Measurements from ENCODE around the gene TBC1D5.

GRCh38 chr3:17544632-17545031 is 197.8 kb downstream of the TBC1D5 start:
- TF ChIP-seq POLR2AphosphoS5 (IDR thresholded peaks at IDR 0.05; ENCODE audit: low read depth, low read length) = no peak
- TF ChIP-seq CEBPB (IDR thresholded peaks at IDR 0.05; ENCODE audit: low read depth, low read length) = no peak
- peak in 1 of 3 experiments; percentile 1; a peak in 1 of 4 replicates for TF ChIP-seq CTCF (IDR thresholded peaks at IDR 0.05; ENCODE audit: control extremely low read depth in 1 of 3, insufficient read depth in 1 of 3, low read depth in 1 of 3, low read length in 3 of 3)
- TF ChIP-seq POLR2A (IDR thresholded peaks at IDR 0.05; ENCODE audit: control extremely low read depth in 1 of 2, low read depth in 2 of 2, low read length in 2 of 2) = no peak
- no peak for TF ChIP-seq USF2 (IDR thresholded peaks at IDR 0.05; ENCODE audit: low read length)
- TF ChIP-seq RNF2 (IDR thresholded peaks at IDR 0.05; ENCODE audit: borderline replicate concordance, low read depth, low read length, missing control alignments, poor library complexity, severe bottlenecking) = no peak
- no peak for TF ChIP-seq SUZ12 (IDR thresholded peaks at IDR 0.05; ENCODE audit: low read length)
- no peak for TF ChIP-seq EP300 (IDR thresholded peaks at IDR 0.05; ENCODE audit: borderline replicate concordance in 1 of 2, low read depth in 2 of 2, low read length in 2 of 2)
- no peak for TF ChIP-seq EZH2 (IDR thresholded peaks at IDR 0.05; ENCODE audit: low read depth, low read length, severe bottlenecking)
- no peak for TF ChIP-seq SP1 (IDR thresholded peaks at IDR 0.05; ENCODE audit: low read depth, low read length)
- no peak for TF ChIP-seq YY1 (IDR thresholded peaks at IDR 0.05; ENCODE audit: low read depth, low read length)
- TF ChIP-seq ZNF274 (IDR thresholded peaks at IDR 0.05; ENCODE audit: borderline replicate concordance, extremely low read depth, low read length) = no peak
